Neural progenitor cell (in vitro differentiated cells): Measurements from ENCODE around the gene SORBS2.

Experiments used
- EZH2phosphoT487 ChIP-seq: fragments of 200-600 bp; sonication (generic); IDR thresholded peaks from 2 replicates; pipeline ENCODE4 v1.6.1; 2017; ENCODE audit warnings: antibody characterized with exemption
- TF ChIP-seq, protein P1 (sequence below): fragments of 200-600 bp; sonication (generic); IDR thresholded peaks from 2 replicates; pipeline ENCODE4 v1.5.1; 2017; ENCODE audit warnings: antibody characterized with exemption, mild to moderate bottlenecking

- TF ChIP-seq, protein P1, sequence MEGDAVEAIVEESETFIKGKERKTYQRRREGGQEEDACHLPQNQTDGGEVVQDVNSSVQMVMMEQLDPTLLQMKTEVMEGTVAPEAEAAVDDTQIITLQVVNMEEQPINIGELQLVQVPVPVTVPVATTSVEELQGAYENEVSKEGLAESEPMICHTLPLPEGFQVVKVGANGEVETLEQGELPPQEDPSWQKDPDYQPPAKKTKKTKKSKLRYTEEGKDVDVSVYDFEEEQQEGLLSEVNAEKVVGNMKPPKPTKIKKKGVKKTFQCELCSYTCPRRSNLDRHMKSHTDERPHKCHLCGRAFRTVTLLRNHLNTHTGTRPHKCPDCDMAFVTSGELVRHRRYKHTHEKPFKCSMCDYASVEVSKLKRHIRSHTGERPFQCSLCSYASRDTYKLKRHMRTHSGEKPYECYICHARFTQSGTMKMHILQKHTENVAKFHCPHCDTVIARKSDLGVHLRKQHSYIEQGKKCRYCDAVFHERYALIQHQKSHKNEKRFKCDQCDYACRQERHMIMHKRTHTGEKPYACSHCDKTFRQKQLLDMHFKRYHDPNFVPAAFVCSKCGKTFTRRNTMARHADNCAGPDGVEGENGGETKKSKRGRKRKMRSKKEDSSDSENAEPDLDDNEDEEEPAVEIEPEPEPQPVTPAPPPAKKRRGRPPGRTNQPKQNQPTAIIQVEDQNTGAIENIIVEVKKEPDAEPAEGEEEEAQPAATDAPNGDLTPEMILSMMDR: no peak
- no peak for TF ChIP-seq EZH2phosphoT487
These were observed 23.8 kb upstream of the SORBS2 start for GRCh38 chr4:185835814-185836213.
